K562 (cell line): ENCODE measurements around the gene TSHR. TPM values are rescaled to one million over a fixed set of nuclear protein-coding genes. Genes with fewer than 3 reads are reported as not detected.

Experiments
- ATAC-seq: fragments of 200-7000 bp; cut with Tn5 transposase; 3 replicates; pipeline ENCODE4 v1.9.1; 2020; ENCODE audit warnings: moderate library complexity
- BruUV-seq: library from RNA; stranded (reverse); fragments of 400-500 nt; replicated peaks from 2 replicates; lab custom pipeline; 2021; lab: Mats Ljungman, UMichigan
- CTCF ChIA-PET: fragments of 300-600 bp; formaldehyde crosslinking; extraction: SDS; loops from one replicate; lab custom pipeline; 2021; ENCODE audit warnings: low intra/inter-chr PET ratio; lab: Yijun Ruan, JAX
- POLR2A ChIA-PET: fragments of 300-600, 350-650 bp; sonication (Branson Sonifier 250); formaldehyde crosslinking; extraction: SDS; loops from one replicate; lab custom pipeline; 2021; ENCODE audit warnings: antibody characterized with exemption, inconsistent platforms; lab: Yijun Ruan, JAX
- DNase-seq, 4 experiments: peaks; one replicate each; pipeline versions ENCODE4 v3.0.0 to v3.0.0-alpha.2; 2011 to 2018; ENCODE audit warnings: low spot score in 3 of 4, mixed read lengths in 3 of 4; ENCODE audit errors: extremely low read depth in 1 of 4
- FAIRE-seq: peaks from 2 replicates; lab custom pipeline; 2011; peaks lifted over from hg19 to GRCh38; lab: Jason Lieb, UNC
- H2AFZ ChIP-seq: 2 replicates; pipeline ENCODE4 v1.6.0; 2011; ENCODE audit warnings: low read depth, low read length, control low read depth, inconsistent platforms
- H3K27ac ChIP-seq: fragments of 200-600 bp; 3 replicates; pipeline ENCODE4 v1.8.0; 2011; ENCODE audit warnings: low read depth, mild to moderate bottlenecking, control low read depth, inconsistent platforms, low read length, moderate library complexity, mixed read lengths; ENCODE audit errors: extremely low read depth
- H3K27me3 ChIP-seq, 2 experiments: fragments of 300-600 bp in 1 of 2; 2 replicates in 1 of 2; 3 replicates in 1 of 2; pipeline versions ENCODE4 v1.6.0 to v1.8.0; 2011; ENCODE audit warnings: inconsistent platforms in 2 of 2, low read length in 2 of 2, mild to moderate bottlenecking in 1 of 2, mixed read lengths in 1 of 2, moderate library complexity in 1 of 2; ENCODE audit not compliant: control insufficient read depth in 2 of 2, insufficient read depth in 2 of 2
- H3K36me3 ChIP-seq: fragments of 300-600 bp; 3 replicates; pipeline ENCODE4 v1.8.0; 2011; ENCODE audit warnings: mild to moderate bottlenecking, low read length, inconsistent platforms; ENCODE audit not compliant: control insufficient read depth, insufficient read depth
- H3K4me1 ChIP-seq, 2 experiments: fragments of 200-600 bp in 1 of 2; replicated peaks in 1 of 2; 2 replicates in 1 of 2; 3 replicates in 1 of 2; pipeline versions ENCODE4 v1.5.1 to v1.8.0; 2011; ENCODE audit warnings: inconsistent platforms in 2 of 2, low read length in 2 of 2, mild to moderate bottlenecking in 1 of 2, mixed read lengths in 1 of 2, moderate library complexity in 1 of 2; ENCODE audit not compliant: control insufficient read depth in 2 of 2, insufficient read depth in 2 of 2
- H3K4me2 ChIP-seq: 2 replicates; pipeline ENCODE4 v1.6.1; 2011; ENCODE audit warnings: low read length, control low read depth, inconsistent platforms, mixed read lengths; ENCODE audit not compliant: insufficient read depth
- H3K4me3 ChIP-seq: fragments of 200-600 bp; sonication (generic), shearing (Covaris generic); 2 replicates; pipeline ENCODE4 v1.5.1; 2016; ENCODE audit warnings: control low read depth, inconsistent platforms
- H3K79me2 ChIP-seq: fragments of 200-600 bp; 3 replicates; pipeline ENCODE4 v1.8.0; 2011; ENCODE audit warnings: low read length, inconsistent platforms; ENCODE audit not compliant: control insufficient read depth, insufficient read depth
- H3K9ac ChIP-seq, 2 experiments: 2 replicates each; pipeline versions ENCODE4 v1.6.0 to v1.6.1; 2011; ENCODE audit warnings: low read depth in 2 of 2, low read length in 2 of 2, control low read depth in 1 of 2, inconsistent platforms in 1 of 2, mild to moderate bottlenecking in 1 of 2, mixed read lengths in 1 of 2; ENCODE audit not compliant: insufficient read depth in 1 of 2
- H3K9me1 ChIP-seq: one replicate; pipeline ENCODE4 v1.6.0; 2011; ENCODE audit warnings: inconsistent platforms, mild to moderate bottlenecking, low read length, moderate library complexity; ENCODE audit not compliant: control insufficient read depth, insufficient read depth
- H3K9me3 ChIP-seq: replicated peaks from 2 replicates; pipeline ENCODE4 v1.5.1; 2011; ENCODE audit warnings: low read depth, low read length, inconsistent platforms; ENCODE audit not compliant: control insufficient read depth, insufficient read depth
- H4K20me1 ChIP-seq: replicated peaks from 2 replicates; pipeline ENCODE4 v1.6.1; 2011; ENCODE audit warnings: low read length, inconsistent platforms, mixed read lengths; ENCODE audit not compliant: control insufficient read depth, insufficient read depth
- C11orf30 ChIP-seq: fragments of 450-650 bp; IDR thresholded peaks from 2 replicates; pipeline ENCODE4 v1.6.1; 2016; ENCODE audit warnings: low read depth, mild to moderate bottlenecking
- NCOA4 ChIP-seq: fragments of 450-650 bp; IDR thresholded peaks from 2 replicates; pipeline ENCODE4 v1.6.1; 2018; ENCODE audit warnings: mild to moderate bottlenecking; ENCODE audit not compliant: partially characterized antibody
- NCOR1 ChIP-seq: fragments of 450-650 bp; IDR thresholded peaks from 2 replicates; pipeline ENCODE4 v1.6.1; 2016; ENCODE audit warnings: mild to moderate bottlenecking, moderate library complexity
- NRF1 ChIP-seq, 2 experiments: fragments of 450-650 bp; IDR thresholded peaks in 1 of 2; conservative IDR thresholded peaks in 1 of 2; 2 replicates each; pipeline ENCODE4 v1.6.1; 2014; ENCODE audit warnings: mild to moderate bottlenecking in 2 of 2
- SMAD2 ChIP-seq: fragments of 150-350 bp; IDR thresholded peaks from 2 replicates; pipeline ENCODE4 v1.6.1; 2014; ENCODE audit warnings: low read depth, mild to moderate bottlenecking, low read length
- SNRNP70 ChIP-seq: fragments of 200-400 bp; formaldehyde crosslinking; optimal IDR thresholded peaks from 2 replicates; pipeline ENCODE3; 2017; ENCODE audit warnings: low read depth, low read length
- TRIM28 ChIP-seq: fragments of 450-650 bp; IDR thresholded peaks from 2 replicates; pipeline ENCODE4 v1.6.1; 2017
- VEZF1 ChIP-seq: fragments of 200-800 bp; sonication (Bioruptor generic); IDR thresholded peaks from 2 replicates; pipeline ENCODE4 v1.6.1; 2017; ENCODE audit warnings: missing genetic modification characterization, missing compliant biosample characterization
- ZFP91 ChIP-seq: sonication (generic); formaldehyde crosslinking; IDR thresholded peaks from 2 replicates; pipeline ENCODE4 v1.8.0; 2022; ENCODE audit warnings: mild to moderate bottlenecking, missing genetic modification reagents
- in situ Hi-C: fragments of 300-500 bp; cut with MboI; formaldehyde crosslinking; loops from 4 replicates; pipeline ENCODE4 v1.15.0; 2018; ENCODE audit warnings: inconsistent platforms, mixed read lengths
- intact Hi-C: fragments of 100-400 bp; cut with micrococcal nuclease; formaldehyde crosslinking; loops from 2 replicates; pipeline ENCODE4 v1.14.2; 2022
- polyA plus RNA-seq, 8 experiments: library from polyadenylated mRNA; depleted of rRNA in 4 of 8; stranded (reverse) in 5 of 8; unstranded in 3 of 8; fragments of >200 nt; fragmentation: Nextera tagmentation in 2 of 8; fragmentation: Illumina TruSeq in 1 of 8; extraction: Ambion mirVana in 2 of 8; extraction: Trizol in 1 of 8; gene quantifications; 2 replicates each; pipeline versions ENCODE4 v1.2.1 to v1.2.3, GENCODE V29; 2011 to 2014; ENCODE audit warnings: inconsistent platforms in 1 of 8, missing spikeins in 1 of 8
- total RNA-seq, 7 experiments: library from RNA; depleted of rRNA in 6 of 7; stranded (reverse); fragments of >200 nt in 6 of 7; fragmentation: Illumina TruSeq in 2 of 7; extraction: Trizol in 2 of 7; gene quantifications; 2 replicates each; pipeline versions ENCODE4 v1.2.1 to v1.2.3, GENCODE V29; 2011 to 2021; ENCODE audit warnings: low replicate concordance in 1 of 7

Gene TSHR
- total and polyA plus RNA-seq, 9 of the 15 experiments (the other 6 are each of a cell fraction or from before 2014, with no cell fraction given) = 0.01 to 0.10 TPM; not detected in 7

GRCh38 chr14:80923368-80923767 is 32.1 kb upstream of the TSHR start:
- Histone ChIP-seq H3K79me2 (no peaks in the 10 kb centered on the region), H4K20me1 (no peaks in the 10 kb centered on the region), H2AFZ (no peak overlapping the region), H3K9ac (no peak overlapping the region), H3K4me1 (no peaks in the 10 kb centered on the region; a peak in 1 of 5 replicates), H3K4me2 (no peak overlapping the region), H3K27me3 (no peaks in the 10 kb centered on the region)
- ATAC-seq = no peak
- no peak for DNase-seq
- in situ Hi-C loops (no loop called here), intact Hi-C loops (no loop called here)
- no TSS peak for BruUV-seq
- ChIA-PET CTCF (no interaction called here), POLR2A (interaction anchor here (1.4 kb wide), 1 partner anchor 12 kb away, joined by 3 read pairs; no protein-coding TSS in a partner anchor)
- TF ChIP-seq VEZF1 (CRISPR knock-in tag) = no peak
- TF ChIP-seq ZFP91 (CRISPR knock-in tag) = no peak
- TF ChIP-seq NRF1 (conservative IDR thresholded peaks at IDR 0.05 in 1 of 2, IDR thresholded peaks at IDR 0.05 in 1 of 2) = no peak
- no peak for TF ChIP-seq C11orf30
- TF ChIP-seq SMAD2 = no peak
- no peak for TF ChIP-seq NCOA4
- no peak for TF ChIP-seq NCOR1
- TF ChIP-seq TRIM28 = no peak
- TF ChIP-seq SNRNP70 = no peak
- TF ChIP-seq, all 486 proteins: peak for 0
- H3K9me1 ChIP-seq = no peaks in the 10 kb centered on the region
- FAIRE-seq = no peak
- no peak overlapping the region for H3K27ac ChIP-seq
- no peak overlapping the region for H3K4me3 ChIP-seq
- H3K9me3 ChIP-seq = no peaks in the 10 kb centered on the region
- no peaks in the 10 kb centered on the region for H3K36me3 ChIP-seq
